ENCODE measurements around the gene NRDE2.
A peak's percentile ranks its signal among the peaks of the same experiment; 100 is the strongest.

The NRDE2 gene

DNA sequence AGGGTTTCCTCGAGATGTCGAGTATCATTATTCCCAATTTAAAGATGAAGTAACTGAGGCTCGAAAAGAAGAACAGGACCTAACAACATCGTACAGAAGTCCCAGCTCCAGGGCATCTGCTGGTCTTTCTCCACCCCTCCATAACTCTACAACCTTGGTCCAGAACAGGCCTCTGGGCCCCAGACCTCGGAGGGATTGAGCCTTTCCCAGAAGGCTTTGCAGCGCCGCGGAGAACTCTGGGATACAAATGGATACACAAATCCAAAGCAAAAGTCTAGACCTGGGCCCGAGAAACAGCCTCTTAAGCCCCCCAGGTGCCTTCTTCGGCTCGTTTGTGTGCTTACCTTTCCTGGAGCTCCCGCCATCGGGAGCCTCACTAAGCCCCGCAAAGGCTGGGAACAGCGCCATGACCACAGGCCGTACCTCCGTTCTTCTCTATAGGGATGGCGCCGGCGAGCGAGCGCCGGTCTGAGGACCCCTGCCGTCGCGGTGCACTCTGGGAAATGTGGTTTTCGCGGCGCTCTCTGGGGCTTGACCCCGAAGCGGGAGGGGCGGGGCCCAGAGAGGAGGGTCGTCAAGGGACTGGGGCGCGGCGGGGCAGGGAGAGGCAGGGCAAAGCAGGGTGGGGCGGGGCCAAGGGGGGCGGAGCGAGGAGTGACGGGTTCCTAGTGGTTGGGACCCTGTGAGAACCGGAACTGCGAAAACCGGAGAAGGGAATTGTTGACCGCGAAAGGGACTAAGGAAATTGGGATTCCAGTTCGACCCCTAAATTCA is at the start of gene NRDE2:
Gene NRDE2, minus strand, starts transcription at position 445 of the 774 bp plus-strand sequence. Its CDS starts 37 bp downstream, at position 408.
- TF ChIP-seq, protein P1, sequence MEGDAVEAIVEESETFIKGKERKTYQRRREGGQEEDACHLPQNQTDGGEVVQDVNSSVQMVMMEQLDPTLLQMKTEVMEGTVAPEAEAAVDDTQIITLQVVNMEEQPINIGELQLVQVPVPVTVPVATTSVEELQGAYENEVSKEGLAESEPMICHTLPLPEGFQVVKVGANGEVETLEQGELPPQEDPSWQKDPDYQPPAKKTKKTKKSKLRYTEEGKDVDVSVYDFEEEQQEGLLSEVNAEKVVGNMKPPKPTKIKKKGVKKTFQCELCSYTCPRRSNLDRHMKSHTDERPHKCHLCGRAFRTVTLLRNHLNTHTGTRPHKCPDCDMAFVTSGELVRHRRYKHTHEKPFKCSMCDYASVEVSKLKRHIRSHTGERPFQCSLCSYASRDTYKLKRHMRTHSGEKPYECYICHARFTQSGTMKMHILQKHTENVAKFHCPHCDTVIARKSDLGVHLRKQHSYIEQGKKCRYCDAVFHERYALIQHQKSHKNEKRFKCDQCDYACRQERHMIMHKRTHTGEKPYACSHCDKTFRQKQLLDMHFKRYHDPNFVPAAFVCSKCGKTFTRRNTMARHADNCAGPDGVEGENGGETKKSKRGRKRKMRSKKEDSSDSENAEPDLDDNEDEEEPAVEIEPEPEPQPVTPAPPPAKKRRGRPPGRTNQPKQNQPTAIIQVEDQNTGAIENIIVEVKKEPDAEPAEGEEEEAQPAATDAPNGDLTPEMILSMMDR (IDR thresholded peaks at IDR 0.05; ENCODE audit: low read length, missing control alignments), result no peak
- DNase-seq (ENCODE audit: low read depth), result peak; percentile 97
- H3K4me3 ChIP-seq (replicated peaks; ENCODE audit: low read depth, low read length), result peak within 1 kb of the TSS; percentile 80

GRCh38 chr14:90381011-90381786 is 49.5 kb upstream of the NRDE2 start:
- TF ChIP-seq, protein P1 (IDR thresholded peaks at IDR 0.05; ENCODE audit: low read length, missing control alignments), result no peak
- DNase-seq (ENCODE audit: low read depth), result peak; percentile 23

GRCh38 chr14:90379106-90379505 is 47.4 kb upstream of the NRDE2 start:
- no peak for DNase-seq (ENCODE audit: low read depth)
- TF ChIP-seq, protein P1 (IDR thresholded peaks at IDR 0.05; ENCODE audit: low read length, missing control alignments), result no peak
- no peak overlapping the region for H3K4me3 ChIP-seq (replicated peaks; ENCODE audit: low read depth, low read length)

More at GRCh38 chr14:90381011-90381786, 49.5 kb upstream of the NRDE2 start:
- no peak overlapping the region for H3K4me3 ChIP-seq (replicated peaks; ENCODE audit: low read depth, low read length)

DNA sequence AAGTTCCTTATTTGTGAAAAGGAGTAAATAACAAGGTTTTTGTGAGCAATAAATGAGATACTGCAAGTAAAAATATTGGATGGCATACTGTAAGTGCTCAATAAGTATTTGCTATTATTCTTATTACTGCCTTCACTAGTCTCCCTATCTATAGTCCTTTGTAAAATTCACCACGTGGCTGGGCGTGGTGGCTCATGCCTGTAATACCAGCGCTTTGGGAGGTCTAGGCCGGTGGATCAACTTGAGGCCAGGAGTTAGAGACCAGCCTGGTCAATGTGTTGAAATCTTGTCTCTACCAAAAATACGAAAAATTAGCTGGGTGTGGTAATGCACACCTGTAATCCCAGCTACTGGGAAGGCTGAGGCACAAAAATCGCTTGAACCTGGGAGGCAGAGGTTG is 46.5 kb upstream of the NRDE2 start:
- TF ChIP-seq, protein P1 (IDR thresholded peaks at IDR 0.05; ENCODE audit: low read length, missing control alignments), result no peak

DNA sequence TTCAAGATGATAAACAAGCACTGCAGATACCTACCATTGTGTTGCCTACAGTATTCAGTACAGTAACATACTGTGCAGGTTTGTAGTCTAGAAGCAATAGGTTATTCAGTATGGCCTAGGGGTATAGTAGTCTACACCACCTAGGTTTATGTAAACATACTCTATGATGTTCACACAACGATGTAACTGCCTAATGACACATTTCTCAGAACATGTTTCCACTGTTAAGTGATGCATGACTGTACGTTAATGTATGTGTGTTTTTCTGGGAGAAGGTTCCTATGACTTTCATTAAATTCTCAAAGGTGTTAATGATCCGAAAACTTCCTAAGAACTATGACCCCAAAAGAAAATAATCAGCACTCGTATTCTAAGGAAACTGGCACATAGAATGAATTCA is 44.2 kb upstream of the NRDE2 start:
- no peak overlapping the region for H3K4me3 ChIP-seq (replicated peaks; ENCODE audit: low read depth, low read length)
- TF ChIP-seq, protein P1 (IDR thresholded peaks at IDR 0.05; ENCODE audit: low read length, missing control alignments), result no peak
- DNase-seq (ENCODE audit: low read depth), result no peak

More for the DNA sequence above, 46.5 kb upstream of the NRDE2 start:
- no peak overlapping the region for H3K4me3 ChIP-seq (replicated peaks; ENCODE audit: low read depth, low read length)
- no peak for DNase-seq (ENCODE audit: low read depth)

DNA sequence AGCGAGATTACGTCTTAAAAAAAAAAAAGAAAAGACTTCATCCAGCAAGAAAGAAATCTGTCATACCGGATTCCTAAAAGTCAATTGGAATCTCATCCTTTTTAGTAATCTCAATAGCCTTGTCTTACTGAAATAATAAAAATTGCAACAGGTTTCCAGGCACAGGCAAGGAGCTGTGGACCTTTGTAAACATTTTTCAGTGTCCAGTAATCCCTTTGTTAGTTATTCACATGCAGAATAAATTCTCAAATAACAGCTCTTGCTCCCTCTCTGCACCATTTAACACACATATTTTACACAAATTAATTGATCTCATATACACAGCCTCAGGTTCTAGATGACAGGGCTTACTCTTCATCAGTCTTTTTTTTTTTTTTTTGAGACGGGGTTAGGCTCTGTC is 43.1 kb upstream of the NRDE2 start:
- TF ChIP-seq, protein P1 (IDR thresholded peaks at IDR 0.05; ENCODE audit: low read length, missing control alignments), result no peak
- no peak overlapping the region for H3K4me3 ChIP-seq (replicated peaks; ENCODE audit: low read depth, low read length)
- no peak for DNase-seq (ENCODE audit: low read depth)
